IMR-90 (cell line): Measurements from ENCODE around the gene PVALEF. TPM values are rescaled to one million over a fixed set of nuclear protein-coding genes. Genes with fewer than 3 reads are reported as not detected.

Experiments used
- ATAC-seq: fragments of 200-7000 bp; cut with Tn5 transposase; 2 replicates; pipeline ENCODE4 v1.9.1; 2020; ENCODE audit warnings: low read depth, mild to moderate bottlenecking, moderate library complexity
- BruUV-seq: library from RNA; stranded (reverse); fragments of 400-500 nt; replicated peaks from 2 replicates; lab custom pipeline; 2021; lab: Mats Ljungman, UMichigan
- CTCF ChIA-PET: fragments of 300-600 bp; formaldehyde crosslinking; extraction: SDS; loops from one replicate; lab custom pipeline; 2021; ENCODE audit warnings: antibody characterized with exemption; lab: Yijun Ruan, JAX
- POLR2A ChIA-PET: fragments of 300-600 bp; sonication (Branson Sonifier 250); formaldehyde crosslinking; loops from one replicate; lab custom pipeline; 2022; ENCODE audit warnings: antibody characterized with exemption; ENCODE audit not compliant: unreplicated experiment; lab: Charles Lee
- DNase-seq: peaks from one replicate; pipeline ENCODE4 v3.0.0; 2013
- H2AFZ ChIP-seq: replicated peaks from 2 replicates; pipeline ENCODE3; 2013; ENCODE audit warnings: low read length, mild to moderate bottlenecking; ENCODE audit not compliant: poor library complexity
- H2AK5ac ChIP-seq: 2 replicates; pipeline ENCODE4 v1.6.1; 2013; ENCODE audit warnings: low read depth, low read length, inconsistent platforms
- H2AK9ac ChIP-seq: replicated peaks from 2 replicates; pipeline ENCODE3; 2013; ENCODE audit warnings: mild to moderate bottlenecking, low read depth, low read length, moderate library complexity; ENCODE audit not compliant: poor library complexity
- H2BK120ac ChIP-seq: 2 replicates; pipeline ENCODE4 v1.6.1; 2013; ENCODE audit warnings: low read depth, low read length, inconsistent platforms
- H2BK15ac ChIP-seq: 3 replicates; pipeline ENCODE4 v1.6.1; 2013; ENCODE audit warnings: low read depth, low read length, inconsistent platforms
- H2BK20ac ChIP-seq: 2 replicates; pipeline ENCODE4 v1.6.1; 2013; ENCODE audit warnings: low read depth, mild to moderate bottlenecking, inconsistent platforms, low read length, moderate library complexity
- H2BK5ac ChIP-seq: 2 replicates; pipeline ENCODE4 v1.6.1; 2013; ENCODE audit warnings: mild to moderate bottlenecking, low read depth, low read length, inconsistent platforms; ENCODE audit not compliant: poor library complexity, severe bottlenecking
- H3K14ac ChIP-seq: replicated peaks from 2 replicates; pipeline ENCODE4 v1.6.1; 2013; ENCODE audit warnings: low read depth, low read length, inconsistent platforms
- H3K18ac ChIP-seq: 2 replicates; pipeline ENCODE4 v1.6.1; 2013; ENCODE audit warnings: low read depth, low read length, control low read depth
- H3K23ac ChIP-seq: 2 replicates; pipeline ENCODE4 v1.6.1; 2013; ENCODE audit warnings: low read depth, low read length, inconsistent platforms
- H3K27ac ChIP-seq: 2 replicates; pipeline ENCODE4 v1.5.1; 2013; ENCODE audit warnings: mild to moderate bottlenecking, control low read depth, low read length; ENCODE audit not compliant: insufficient read depth
- H3K27me3 ChIP-seq: 2 replicates; pipeline ENCODE4 v1.6.1; 2013; ENCODE audit warnings: low read length; ENCODE audit not compliant: control insufficient read depth, insufficient read depth
- H3K36me3 ChIP-seq: 2 replicates; pipeline ENCODE4 v1.6.1; 2013; ENCODE audit warnings: low read length, mixed read lengths; ENCODE audit not compliant: control insufficient read depth, insufficient read depth
- H3K4ac ChIP-seq: 2 replicates; pipeline ENCODE4 v1.6.1; 2013; ENCODE audit warnings: low read depth, low read length, inconsistent platforms
- H3K4me1 ChIP-seq: 2 replicates; pipeline ENCODE4 v1.6.1; 2013; ENCODE audit warnings: low read length, mixed read lengths; ENCODE audit not compliant: control insufficient read depth, insufficient read depth
- H3K4me2 ChIP-seq: 2 replicates; pipeline ENCODE4 v1.6.1; 2013; ENCODE audit warnings: low read depth, mild to moderate bottlenecking, control low read depth, low read length, moderate library complexity
- H3K4me3 ChIP-seq: 2 replicates; pipeline ENCODE4 v1.5.1; 2013; ENCODE audit warnings: low read depth, mild to moderate bottlenecking, control low read depth, low read length, moderate library complexity; ENCODE audit not compliant: insufficient read depth
- H3K56ac ChIP-seq: 2 replicates; pipeline ENCODE4 v1.6.1; 2013; ENCODE audit warnings: low read length, inconsistent platforms; ENCODE audit not compliant: insufficient read depth; ENCODE audit errors: extremely low read depth
- H3K79me1 ChIP-seq, 2 experiments: 2 replicates each; pipeline ENCODE4 v1.6.1; 2013; ENCODE audit warnings: low read length in 2 of 2, inconsistent platforms in 1 of 2, low read depth in 1 of 2
- H3K9ac ChIP-seq: 2 replicates; pipeline ENCODE4 v1.6.1; 2013; ENCODE audit warnings: low read depth, low read length, control low read depth
- H3K9me1 ChIP-seq: 2 replicates; pipeline ENCODE4 v1.6.1; 2013; ENCODE audit warnings: low read length, inconsistent platforms; ENCODE audit not compliant: insufficient read depth
- H3K9me3 ChIP-seq: 2 replicates; pipeline ENCODE4 v1.6.1; 2013; ENCODE audit warnings: low read length; ENCODE audit not compliant: control insufficient read depth, insufficient read depth
- H4K20me1 ChIP-seq: 2 replicates; pipeline ENCODE4 v1.6.1; 2013; ENCODE audit warnings: low read length, inconsistent platforms; ENCODE audit not compliant: insufficient read depth
- H4K5ac ChIP-seq: 2 replicates; pipeline ENCODE4 v1.6.1; 2013; ENCODE audit warnings: mild to moderate bottlenecking, low read depth, low read length, control low read depth
- H4K8ac ChIP-seq, 2 experiments: 2 replicates each; pipeline ENCODE4 v1.6.1; 2013; ENCODE audit warnings: low read depth in 2 of 2, low read length in 2 of 2, control low read depth in 1 of 2, inconsistent platforms in 1 of 2
- H4K91ac ChIP-seq: 2 replicates; pipeline ENCODE4 v1.6.1; 2013; ENCODE audit warnings: low read depth, low read length, inconsistent platforms; ENCODE audit not compliant: insufficient read depth
- CHD1 ChIP-seq: IDR thresholded peaks from 2 replicates; pipeline ENCODE4 v1.6.1; 2012; ENCODE audit warnings: low read depth, low read length, improper control_type of control experiment
- CTCF ChIP-seq: conservative IDR thresholded peaks from 2 replicates; pipeline ENCODE4 v1.5.1; 2012; ENCODE audit warnings: mild to moderate bottlenecking, low read depth, low read length, improper control_type of control experiment
- MAZ ChIP-seq: IDR thresholded peaks from 2 replicates; pipeline ENCODE4 v1.6.1; 2012; ENCODE audit warnings: low read depth, mild to moderate bottlenecking, low read length, improper control_type of control experiment, moderate library complexity, borderline replicate concordance
- MXI1 ChIP-seq: IDR thresholded peaks from 2 replicates; pipeline ENCODE4 v1.6.1; 2012; ENCODE audit warnings: low read depth, mild to moderate bottlenecking, low read length, moderate library complexity, borderline replicate concordance
- RFX5 ChIP-seq: IDR thresholded peaks from 2 replicates; pipeline ENCODE4 v1.8.0; 2012; ENCODE audit warnings: low read depth, mild to moderate bottlenecking, low read length, moderate library complexity
- SMC3 ChIP-seq: fragments of 150-350 bp; IDR thresholded peaks from 2 replicates; pipeline ENCODE4 v1.6.1; 2016; ENCODE audit warnings: low read depth, mild to moderate bottlenecking, antibody characterized with exemption, low read length, moderate library complexity
- USF2 ChIP-seq: fragments of 150-350 bp; IDR thresholded peaks from 2 replicates; pipeline ENCODE4 v1.6.1; 2017; ENCODE audit warnings: mild to moderate bottlenecking, antibody characterized with exemption, low read length, low read depth
- WGBS, 2 experiments: methylation state at CpG; one replicate each; pipeline versions ENCODE4 v1.1.5 to v1.1.7; 2013; ENCODE audit warnings: missing lambda C conversion rate in 2 of 2; ENCODE audit not compliant: insufficient read length in 1 of 2; ENCODE audit errors: extremely low coverage in 2 of 2; 5-methylcytosine and 5-hydroxymethylcytosine counted together
- dilution Hi-C: fragments of 300-500 bp; cut with HindIII; formaldehyde crosslinking; loops from one replicate; pipeline ENCODE4 v1.14.3; 2018; ENCODE audit warnings: low sequenced_read_pairs; ENCODE audit not compliant: unreplicated experiment
- in situ Hi-C: fragments of 300-500 bp; cut with MboI; formaldehyde crosslinking; loops from 3 replicates; pipeline ENCODE4 v1.14.3; 2019; ENCODE audit warnings: low sequenced_read_pairs, inconsistent platforms, mixed read lengths
- intact Hi-C: fragments of 100-400 bp; cut with micrococcal nuclease; formaldehyde crosslinking; loops from 2 replicates; pipeline ENCODE4 v1.10.0; 2022
- polyA plus RNA-seq, 3 experiments: library from polyadenylated mRNA; depleted of rRNA; stranded (reverse); fragments of >200 nt; gene quantifications; 2 replicates each; pipeline ENCODE4 v1.2.3, GENCODE V29; 2012; ENCODE audit warnings: low replicate concordance in 1 of 3
- total RNA-seq: library from RNA; depleted of rRNA; stranded (reverse); fragments of >200 nt; gene quantifications from 2 replicates; pipeline ENCODE4 v1.2.3, GENCODE V29; 2012

The PVALEF gene
- total and polyA plus RNA-seq, 2 of the 4 experiments (the other 2 are of a cell fraction), result not detected

- Histone ChIP-seq H2BK15ac (no peak overlapping the region), H3K9ac (no peak overlapping the region), H3K9me1 (no peaks in the 10 kb centered on the region), H3K27me3 (no peaks in the 10 kb centered on the region), H2BK120ac (no peak overlapping the region), H3K4me2 (no peak overlapping the region), H3K4me3 (no peak overlapping the region), H3K9me3 (no peaks in the 10 kb centered on the region), H4K8ac (no peak overlapping the region), H3K79me1 (no peaks in the 10 kb centered on the region), H3K27ac (no peak overlapping the region), H2AFZ (no peak overlapping the region), H3K18ac (no peak overlapping the region), H3K23ac (no peak overlapping the region), H2BK20ac (no peak overlapping the region), H2BK5ac (no peak overlapping the region), H2AK9ac (no peak overlapping the region), H3K56ac (no peak overlapping the region), H4K20me1 (no peaks in the 10 kb centered on the region; the same call in 1 of the 2 replicates), H4K5ac (no peak overlapping the region), H3K36me3 (peaks cover 11% of the 10 kb centered on the region), H4K91ac (no peak overlapping the region), H2AK5ac (no peak overlapping the region), H3K14ac (no peak overlapping the region), H3K4me1 (no peaks in the 10 kb centered on the region), H3K4ac (no peak overlapping the region)
- CTCF ChIA-PET, result interaction anchor here (0.6 kb wide), 1 partner anchor 8 kb away, joined by 4 read pairs; no protein-coding TSS in a partner anchor
- TF ChIP-seq SMC3, result no peak
- TF ChIP-seq CHD1, result no peak
- no peak for TF ChIP-seq RFX5
- no peak for TF ChIP-seq CTCF
- TF ChIP-seq MAZ, result no peak
- TF ChIP-seq USF2, result no peak
- TF ChIP-seq MXI1, result no peak
- BruUV-seq, result no TSS peak
- ATAC-seq, result no peak
- in situ Hi-C loops (no loop called here), intact Hi-C loops (no loop called here), dilution Hi-C loops (no loop called here)
- POLR2A ChIA-PET, result no interaction called here
- 82% methylated on average over 15 of the region's 34 CpGs; no CpG with 5 or more reads in 1 of the 2 experiments for WGBS, 2 experiments
- no peak for DNase-seq
Measured at GRCh38 chr17:81192386-81193050, 27.2 kb downstream of the PVALEF start.
